GM23338 (cell line): ENCODE results near the gene DTL. TPM values are rescaled to one million over a fixed set of nuclear protein-coding genes. Genes with fewer than 3 reads are reported as not detected.
A peak's percentile ranks its signal among the peaks of the same experiment; 100 is the strongest.

Experiments
- ATAC-seq: fragments of 200-7000 bp; cut with Tn5 transposase; 3 replicates; pipeline ENCODE4 v1.9.1; 2020
- DNase-seq: peaks from one replicate; pipeline ENCODE4 v3.0.0-alpha.2; 2015; ENCODE audit warnings: low spot score
- H2AFZ ChIP-seq: fragments of 200-600 bp; sonication (generic); 2 replicates; pipeline ENCODE4 v1.8.0; 2016; ENCODE audit warnings: antibody characterized with exemption, mild to moderate bottlenecking, moderate library complexity
- H3F3A ChIP-seq: fragments of 200-600 bp; sonication (generic); replicated peaks from 2 replicates; pipeline ENCODE4 v1.8.0; 2017; ENCODE audit warnings: antibody characterized with exemption, mixed run types, low read depth
- H3K27ac ChIP-seq: fragments of 200-600 bp; sonication (generic); 2 replicates; pipeline ENCODE4 v1.6.1; 2016; ENCODE audit warnings: low read depth
- H3K27me3 ChIP-seq: fragments of 200-600 bp; sonication (generic); 2 replicates; pipeline ENCODE4 v1.8.0; 2016; ENCODE audit warnings: mild to moderate bottlenecking, mixed run types, moderate library complexity; ENCODE audit not compliant: insufficient read depth
- H3K36me3 ChIP-seq: fragments of 200-600 bp; sonication (generic); 2 replicates; pipeline ENCODE4 v1.8.0; 2016; ENCODE audit warnings: mild to moderate bottlenecking; ENCODE audit not compliant: insufficient read depth
- H3K4me1 ChIP-seq: fragments of 200-600 bp; sonication (generic); 2 replicates; pipeline ENCODE4 v1.8.0; 2016; ENCODE audit warnings: mild to moderate bottlenecking, moderate library complexity; ENCODE audit not compliant: insufficient read depth
- H3K4me2 ChIP-seq: fragments of 200-600 bp; sonication (generic); 2 replicates; pipeline ENCODE4 v1.7.1; 2017; ENCODE audit warnings: mixed run types
- H3K4me3 ChIP-seq: fragments of 200-600 bp; sonication (generic); 2 replicates; pipeline ENCODE4 v1.6.1; 2016; ENCODE audit warnings: mixed run types
- H3K79me2 ChIP-seq: fragments of 200-600 bp; sonication (generic); replicated peaks from 2 replicates; pipeline ENCODE4 v1.8.0; 2017; ENCODE audit warnings: mild to moderate bottlenecking; ENCODE audit not compliant: insufficient read depth
- H3K9me2 ChIP-seq: fragments of 200-600 bp; sonication (generic); 2 replicates; pipeline ENCODE4 v1.8.0; 2017; ENCODE audit not compliant: insufficient read depth
- H4K20me1 ChIP-seq: fragments of 200-600 bp; sonication (generic); replicated peaks from 2 replicates; pipeline ENCODE4 v1.8.0; 2017; ENCODE audit warnings: mild to moderate bottlenecking; ENCODE audit not compliant: insufficient read depth
- H3K27ac Mint-ChIP-seq: 2 replicates; pipeline ENCODE4 v1.8.0; 2020; ENCODE audit warnings: inconsistent platforms, mild to moderate bottlenecking, moderate library complexity, mixed read lengths
- H3K27me3 Mint-ChIP-seq: 3 replicates; pipeline ENCODE4 v1.8.0; 2022; ENCODE audit warnings: low read depth, mild to moderate bottlenecking, moderate library complexity, mixed read lengths, inconsistent platforms; ENCODE audit not compliant: insufficient read depth, poor library complexity
- H3K36me3 Mint-ChIP-seq: 3 replicates; pipeline ENCODE4 v1.8.0; 2021; ENCODE audit warnings: low read depth, mild to moderate bottlenecking, inconsistent platforms, moderate library complexity, mixed read lengths
- H3K4me1 Mint-ChIP-seq: 3 replicates; pipeline ENCODE4 v1.8.0; 2020; ENCODE audit warnings: mild to moderate bottlenecking, inconsistent platforms, mixed read lengths
- H3K4me3 Mint-ChIP-seq: 3 replicates; pipeline ENCODE4 v1.8.0; 2021; ENCODE audit warnings: moderate library complexity, mild to moderate bottlenecking, inconsistent platforms, mixed read lengths
- H3K9me3 Mint-ChIP-seq: 3 replicates; pipeline ENCODE4 v1.8.0; 2020; ENCODE audit warnings: moderate library complexity, mild to moderate bottlenecking, inconsistent platforms, mixed read lengths
- ETS1 ChIP-seq: IDR thresholded peaks from 2 replicates; pipeline ENCODE4 v1.6.1; 2016; ENCODE audit warnings: antibody characterized with exemption
- EZH2 ChIP-seq: fragments of 200-600 bp; sonication (generic); IDR thresholded peaks from one replicate; pipeline ENCODE4 v1.8.0; 2017; ENCODE audit warnings: antibody characterized with exemption, mild to moderate bottlenecking, low read depth; ENCODE audit not compliant: unreplicated experiment
- POLR2AphosphoS5 ChIP-seq: IDR thresholded peaks from 2 replicates; pipeline ENCODE4 v1.6.1; 2016; ENCODE audit warnings: antibody characterized with exemption, low read depth
- REST ChIP-seq: IDR thresholded peaks from one replicate; pipeline ENCODE4 v1.6.1; 2018; ENCODE audit warnings: antibody characterized with exemption; ENCODE audit not compliant: unreplicated experiment
- ZNF331 ChIP-seq: fragments of 250-450 bp; sonication (Bioruptor Pico); IDR thresholded peaks from 2 replicates; pipeline ENCODE4 v1.5.0; 2020; ENCODE audit warnings: low read depth, mild to moderate bottlenecking, moderate library complexity
- polyA plus RNA-seq: library from polyadenylated mRNA; unstranded; fragments of >200 nt; fragmentation: Nextera tagmentation; extraction: Ambion mirVana; gene quantifications from 2 replicates; pipeline ENCODE4 v1.2.1, GENCODE V29; 2016
- total RNA-seq: library from RNA; depleted of rRNA; stranded (reverse); fragments of >200 nt; shearing (Covaris generic); gene quantifications from 2 replicates; pipeline ENCODE4 v1.2.3, GENCODE V29; 2014

The DTL gene
- total and polyA plus RNA-seq, 2 experiments from 2014 or later = 26.5 to 58.8 TPM

GRCh38 chr1:212106286-212106792, 70.8 kb downstream of the DTL start:
- Histone ChIP-seq H3K4me3 (no peak overlapping the region), H3F3A (no peaks in the 10 kb centered on the region), H3K27me3 (no peaks in the 10 kb centered on the region), H3K36me3 (no peaks in the 10 kb centered on the region), H3K79me2 (no peaks in the 10 kb centered on the region), H3K4me2 (peak overlapping the region; percentile 8), H3K9me2 (no peaks in the 10 kb centered on the region), H4K20me1 (peaks cover 3% of the 10 kb centered on the region; the same call in 1 of the 2 replicates), H2AFZ (no peak overlapping the region), H3K27ac (peak overlapping the region; percentile 28; the same call in 1 of the 2 replicates), H3K4me1 (peaks cover 42% of the 10 kb centered on the region)
- DNase-seq = peak; percentile 42
- H3K4me1 Mint-ChIP-seq = peaks cover 47% of the 10 kb centered on the region
- H3K36me3 Mint-ChIP-seq = peaks cover 11% of the 10 kb centered on the region; the same call in 2 of the 3 replicates
- H3K4me3 Mint-ChIP-seq = peak overlapping the region; percentile 10; the same call in 1 of the 3 replicates
- no peak for TF ChIP-seq ETS1
- no peak for TF ChIP-seq EZH2
- H3K27me3 Mint-ChIP-seq = no peaks in the 10 kb centered on the region
- H3K27ac Mint-ChIP-seq = peak overlapping the region; percentile 86
- ATAC-seq = peak; percentile 76
- no peaks in the 10 kb centered on the region for H3K9me3 Mint-ChIP-seq

DNA sequence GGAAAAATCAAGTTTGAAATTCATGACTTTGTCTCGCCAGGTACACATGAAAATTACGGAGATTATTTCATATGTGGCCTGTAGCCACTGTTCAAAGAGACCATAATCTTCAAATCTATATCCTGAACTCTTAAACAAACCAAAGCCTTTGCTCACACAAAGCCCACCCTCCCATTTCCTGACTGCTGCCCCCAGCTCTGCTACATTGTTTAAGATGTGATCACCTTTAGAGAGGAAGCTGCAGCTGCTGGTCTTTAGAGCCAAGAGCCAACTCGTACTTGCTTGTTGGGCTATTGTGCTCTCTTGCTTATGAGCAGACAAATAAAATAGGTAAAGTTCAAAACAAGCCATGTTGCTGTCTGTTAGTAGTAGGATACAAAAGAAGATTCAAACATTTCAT, 71.9 kb downstream of the DTL start:
- H3K27ac ChIP-seq = peak overlapping the region; percentile 28; the same call in 1 of the 2 replicates
- H4K20me1 ChIP-seq = peaks cover 7% of the 10 kb centered on the region; the same call in 1 of the 2 replicates
- H3F3A ChIP-seq = no peaks in the 10 kb centered on the region
- H3K79me2 ChIP-seq = no peaks in the 10 kb centered on the region
- H3K4me2 ChIP-seq = peak overlapping the region; percentile 49
- Mint-ChIP-seq H3K27me3 (no peaks in the 10 kb centered on the region), H3K27ac (peak overlapping the region; percentile 49), H3K4me3 (no peak overlapping the region), H3K4me1 (peaks cover 40% of the 10 kb centered on the region), H3K9me3 (no peaks in the 10 kb centered on the region), H3K36me3 (peaks cover 4% of the 10 kb centered on the region; the same call in 2 of the 3 replicates)
- no peaks in the 10 kb centered on the region for H3K9me2 ChIP-seq
- ATAC-seq (no peak; the same call in 2 of the 3 replicates), DNase-seq (no peak)
- no peak overlapping the region for H3K4me3 ChIP-seq
- no peaks in the 10 kb centered on the region for H3K27me3 ChIP-seq
- TF ChIP-seq ZNF331 (CRISPR knock-in tag) (no peak), POLR2AphosphoS5 (no peak), ETS1 (no peak), REST (no peak)
- H2AFZ ChIP-seq = no peak overlapping the region
- H3K36me3 ChIP-seq = no peaks in the 10 kb centered on the region
- H3K4me1 ChIP-seq = peaks cover 39% of the 10 kb centered on the region
